Pancreas (tissue), 10 donors: ENCODE results near the gene PIK3AP1. TPM values are rescaled to one million over a fixed set of nuclear protein-coding genes. Genes with fewer than 3 reads are reported as not detected.

ENCODE experiments used
- ATAC-seq, 4 donors: fragments of 200-7000 bp; cut with Tn5 transposase; one replicate each; pipeline versions ENCODE4 v1.8.0 to v1.9.1; 2020; ENCODE audit warnings: mild to moderate bottlenecking in 4 of 4, moderate library complexity in 4 of 4
- DNase-seq, 6 donors: peaks; one replicate each; pipeline ENCODE4 v3.0.0-alpha.2; 2020
- FAIRE-seq: peaks from 2 replicates; lab custom pipeline; 2012; peaks lifted over from hg19 to GRCh38; lab: Jason Lieb, UNC
- H3K27ac ChIP-seq, 4 donors: fragments of 200-600 bp; sonication (generic); 1 replicate in 3 of 4; 2 replicates in 1 of 4; pipeline versions ENCODE4 v1.5.0 to v1.8.0; 2020
- H3K27me3 ChIP-seq, 4 donors: fragments of 200-600 bp; one replicate each; pipeline ENCODE4 v1.8.0; 2021
- H3K36me3 ChIP-seq, 3 donors: fragments of 200-600 bp; sonication (generic) in 1 of 3; one replicate each; pipeline versions ENCODE4 v1.5.0 to v1.8.0; 2020 to 2021
- H3K4me1 ChIP-seq, 3 donors: fragments of 200-600 bp; one replicate each; pipeline ENCODE4 v1.8.0; 2021
- H3K4me3 ChIP-seq, 4 donors: fragments of 200-600 bp; sonication (generic) in 2 of 4; one replicate each; pipeline versions ENCODE4 v1.5.0 to v1.8.0; 2020 to 2021
- H3K9me3 ChIP-seq, 4 donors: fragments of 200-600 bp; one replicate each; pipeline ENCODE4 v1.8.0; 2021
- WGBS, 2 donors: extraction: QIAGEN DNeasy Blood & Tissue Kit; methylation state at CpG; one replicate each; pipeline ENCODE4 v1.1.7; 2013; 5-methylcytosine and 5-hydroxymethylcytosine counted together
- intact Hi-C, 3 donors: fragments of 100-400 bp; cut with DNase I; formaldehyde crosslinking; loops; one replicate each; pipeline versions ENCODE4 v1.11.1 to v1.14.2; 2022
- polyA plus RNA-seq, 2 donors: library from polyadenylated mRNA; stranded (reverse); fragments of 200-250 nt; gene quantifications; one replicate each; pipeline ENCODE4 v1.2.3, GENCODE V29; 2013
- total RNA-seq, 6 donors: library from RNA; stranded (reverse); fragmentation: NEBNext Ultra II Directional in 4 of 6; extraction: Animal tissue kit (Norgen Biotek cat#: 25700) in 4 of 6; gene quantifications; one replicate each; pipeline versions ENCODE4 v1.2.1 to v1.2.4, GENCODE V29; 2021 to 2023
- TF ChIP-seq, protein P1 (sequence below), 4 donors: fragments of 200-600 bp; sonication (generic) in 3 of 4; IDR thresholded peaks; one replicate each; pipeline versions ENCODE4 v1.5.0 to v1.8.0; 2021; ENCODE audit warnings: antibody characterized with exemption in 4 of 4
- donor health status: healthy with polysubstance abuse.
- donor health status: DM: no; HTN: no; CAD: no; lungs with moderate emphysema.
- donor health status: DM: no; HTN: no; CAD: no.
- donor health status: control.
- donor health status: control.
- donor health status: Bipolar disorder and iron deficiency.
- donor health status: DM: yes; HTN: yes; CAD: no.
- donor health status: DM: no; HTN: no; CAD: no.
- donor health status: DM: no; HTN: no; CAD: no.
- donor health status: DM: yes; HTN: yes; CAD: no.

The PIK3AP1 gene
- total and polyA plus RNA-seq, 8 donors, result 15.0 to 71.0 (median 28.2) TPM

DNA sequence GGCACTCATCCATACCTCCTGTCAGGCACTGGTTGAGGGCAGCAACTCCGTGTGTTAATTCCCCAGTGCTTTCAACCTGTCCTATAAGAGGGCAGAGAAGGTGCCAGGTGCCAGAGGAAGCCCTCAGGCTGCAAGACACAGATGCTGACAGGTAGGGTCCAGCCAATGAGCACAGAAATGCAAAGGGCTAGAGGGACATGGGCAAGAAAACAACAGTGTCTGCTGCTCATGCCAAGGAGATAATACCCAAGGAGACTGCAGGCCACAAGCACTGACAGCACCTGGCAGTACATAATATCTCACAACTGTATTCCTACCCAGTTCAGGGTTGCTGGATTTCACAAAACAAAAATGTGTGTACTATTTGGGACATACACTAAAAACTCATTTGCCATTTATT, 95.1 kb downstream of the PIK3AP1 start:
- Histone ChIP-seq H3K4me1 (peaks cover 0 to 4% (median 4%) of the 10 kb centered on the region in 3 donors), H3K36me3 (peaks cover 0 to 25% (median 10%) of the 10 kb centered on the region in 3 donors), H3K9me3 (no peaks in the 10 kb centered on the region), H3K4me3 (no peak overlapping the region), H3K27me3 (no peaks in the 10 kb centered on the region), H3K27ac (no peak overlapping the region)
- FAIRE-seq (no peak), ATAC-seq (no peak), DNase-seq (no peak)
- 77 to 89% methylated on average over 1 of the region's 1 CpG for WGBS, 2 donors
- intact Hi-C loops, result no loop called here
- TF ChIP-seq, protein P1, sequence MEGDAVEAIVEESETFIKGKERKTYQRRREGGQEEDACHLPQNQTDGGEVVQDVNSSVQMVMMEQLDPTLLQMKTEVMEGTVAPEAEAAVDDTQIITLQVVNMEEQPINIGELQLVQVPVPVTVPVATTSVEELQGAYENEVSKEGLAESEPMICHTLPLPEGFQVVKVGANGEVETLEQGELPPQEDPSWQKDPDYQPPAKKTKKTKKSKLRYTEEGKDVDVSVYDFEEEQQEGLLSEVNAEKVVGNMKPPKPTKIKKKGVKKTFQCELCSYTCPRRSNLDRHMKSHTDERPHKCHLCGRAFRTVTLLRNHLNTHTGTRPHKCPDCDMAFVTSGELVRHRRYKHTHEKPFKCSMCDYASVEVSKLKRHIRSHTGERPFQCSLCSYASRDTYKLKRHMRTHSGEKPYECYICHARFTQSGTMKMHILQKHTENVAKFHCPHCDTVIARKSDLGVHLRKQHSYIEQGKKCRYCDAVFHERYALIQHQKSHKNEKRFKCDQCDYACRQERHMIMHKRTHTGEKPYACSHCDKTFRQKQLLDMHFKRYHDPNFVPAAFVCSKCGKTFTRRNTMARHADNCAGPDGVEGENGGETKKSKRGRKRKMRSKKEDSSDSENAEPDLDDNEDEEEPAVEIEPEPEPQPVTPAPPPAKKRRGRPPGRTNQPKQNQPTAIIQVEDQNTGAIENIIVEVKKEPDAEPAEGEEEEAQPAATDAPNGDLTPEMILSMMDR (IDR thresholded peaks at IDR 0.05), result no peak

DNA sequence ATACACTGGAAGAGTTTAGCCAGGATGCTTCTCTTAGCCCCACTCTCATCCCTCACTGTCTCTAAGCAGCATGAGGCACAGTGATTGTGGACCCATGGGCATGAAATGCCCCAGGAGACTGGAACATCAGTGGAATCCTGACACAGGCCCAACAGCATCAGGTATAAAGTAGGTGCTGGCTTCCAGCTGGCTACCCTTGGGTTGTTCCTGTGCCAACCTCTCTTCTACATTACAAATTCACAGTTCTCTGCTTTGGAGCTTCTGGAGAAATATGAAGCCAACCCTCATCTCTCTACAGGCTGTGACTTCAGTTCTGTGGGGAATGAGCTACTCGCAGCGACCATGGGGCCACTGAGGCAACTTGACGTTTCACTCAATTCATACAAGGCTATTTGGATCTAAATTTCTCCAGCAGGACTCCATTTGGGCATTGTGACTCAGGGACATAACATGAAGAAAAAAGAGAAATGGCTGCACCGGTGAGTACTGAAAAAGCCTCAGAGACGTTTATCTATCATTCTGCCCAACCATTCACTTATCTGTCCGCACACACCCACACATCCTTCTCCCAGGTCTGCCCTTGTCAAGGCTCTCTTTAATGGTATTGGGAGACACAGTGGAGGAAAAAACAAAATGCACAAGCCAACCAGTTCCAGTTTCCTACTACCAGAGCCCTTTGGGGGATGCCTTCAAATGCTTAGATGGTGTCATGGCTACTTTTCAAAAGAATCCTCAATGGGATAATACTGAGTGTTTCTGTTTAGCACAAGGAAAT, 98.1 kb downstream of the PIK3AP1 start:
- ATAC-seq (no peak), DNase-seq (no peak), FAIRE-seq (no peak)
- Histone ChIP-seq H3K27ac (no peak overlapping the region), H3K27me3 (no peaks in the 10 kb centered on the region), H3K36me3 (peaks cover 0 to 20% (median 14%) of the 10 kb centered on the region in 3 donors), H3K4me1 (peaks cover 19 to 20% (median 20%) of the 10 kb centered on the region in 3 donors), H3K9me3 (no peaks in the 10 kb centered on the region), H3K4me3 (no peak overlapping the region)
- intact Hi-C loops, result no loop called here
- TF ChIP-seq, protein P1 (IDR thresholded peaks at IDR 0.05), result no peak
- WGBS, 2 donors, result 79 to 80% methylated on average over 6 of the region's 6 CpGs

DNA sequence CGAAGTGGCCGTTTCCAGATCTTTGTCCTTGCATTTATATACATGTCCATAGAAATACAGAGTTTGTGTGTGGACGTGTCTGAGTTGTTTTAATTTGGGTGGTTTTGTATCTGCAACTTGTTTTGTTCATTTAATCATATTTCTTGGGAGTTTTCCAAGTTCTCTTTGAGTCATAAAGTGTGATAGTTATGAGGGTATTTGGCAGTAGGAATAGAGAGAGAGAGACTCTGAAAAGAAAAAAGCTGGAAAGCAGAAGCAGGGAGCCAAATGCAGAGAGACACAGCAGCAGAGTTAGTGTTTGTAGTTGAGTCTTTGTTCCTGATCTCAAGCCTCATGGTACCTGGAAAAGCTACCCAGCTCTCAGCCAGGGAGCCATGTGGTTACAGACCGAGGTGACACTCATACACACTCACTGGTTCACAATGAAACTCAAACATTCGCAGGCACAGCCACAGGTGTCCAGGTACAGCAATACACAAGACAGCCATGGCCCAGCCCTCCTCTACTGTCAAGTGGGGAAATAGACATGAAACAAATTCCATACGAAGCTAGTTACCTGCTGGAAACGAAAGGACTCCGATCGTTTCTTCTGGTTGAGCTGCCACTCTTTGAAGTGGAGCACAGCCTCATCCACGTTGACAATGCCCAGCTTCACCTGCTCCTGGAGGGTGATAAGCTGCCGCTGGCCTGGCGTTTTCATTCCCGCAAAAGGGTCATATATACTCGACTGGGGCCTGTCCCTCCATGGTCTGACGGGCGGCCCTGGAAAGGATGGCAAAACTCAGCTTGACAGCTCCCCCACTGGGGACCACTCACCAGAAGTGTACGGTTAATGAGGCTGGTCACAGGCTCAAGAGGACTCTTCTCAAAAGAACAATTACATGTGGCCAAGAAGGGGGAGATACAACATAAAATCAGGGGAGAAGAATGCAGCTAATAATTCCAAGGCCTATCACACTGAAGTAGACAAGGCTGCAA, 100.2 kb downstream of the PIK3AP1 start:
- Histone ChIP-seq H3K4me3 (no peak overlapping the region), H3K27ac (peak overlapping the region in 1 of 4 donors; percentile 54), H3K27me3 (no peaks in the 10 kb centered on the region), H3K36me3 (peaks cover 0 to 9% (median 0%) of the 10 kb centered on the region in 3 donors), H3K4me1 (peaks cover 19 to 20% (median 20%) of the 10 kb centered on the region in 3 donors), H3K9me3 (no peaks in the 10 kb centered on the region)
- 70 to 77% methylated on average over 17 of the region's 17 CpGs for WGBS, 2 donors
- TF ChIP-seq, protein P1 (IDR thresholded peaks at IDR 0.05), result no peak
- DNase-seq (no peak), FAIRE-seq (no peak), ATAC-seq (peak in 3 of 4 donors; percentile 14 to 33 (median 31))
- intact Hi-C loops, result no loop called here

DNA sequence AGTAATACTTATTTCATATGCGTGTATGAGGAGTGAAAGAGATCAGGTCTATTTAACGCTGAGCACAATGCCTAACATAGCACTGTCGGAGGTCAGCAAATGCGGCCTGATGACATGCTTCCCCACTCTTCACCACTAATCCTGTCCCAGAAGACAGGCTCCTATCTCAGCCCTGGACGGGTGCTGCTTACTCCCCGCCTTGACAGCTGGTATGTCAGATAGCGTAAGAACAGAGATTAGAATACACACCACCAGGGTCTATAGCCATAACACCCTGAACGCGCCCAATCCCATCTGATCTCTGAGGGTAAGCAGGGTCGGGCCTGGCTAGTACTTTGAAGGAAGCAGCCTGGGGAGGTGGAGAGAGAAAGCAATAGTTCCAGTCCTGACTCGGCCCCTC, 101.2 kb downstream of the PIK3AP1 start:
- TF ChIP-seq, protein P1 (IDR thresholded peaks at IDR 0.05), result no peak
- intact Hi-C loops, result no loop called here
- FAIRE-seq (no peak), ATAC-seq (peak; percentile 2 to 10 (median 6)), DNase-seq (no peak)
- Histone ChIP-seq H3K4me3 (no peak overlapping the region), H3K36me3 (peaks cover 0 to 9% (median 4%) of the 10 kb centered on the region in 3 donors), H3K27me3 (no peaks in the 10 kb centered on the region), H3K4me1 (peaks cover 19 to 20% (median 20%) of the 10 kb centered on the region in 3 donors), H3K9me3 (no peaks in the 10 kb centered on the region), H3K27ac (peak overlapping the region in 3 of 4 donors; percentile 38 to 61 (median 54))
- 63 to 66% methylated on average over 11 of the region's 11 CpGs for WGBS, 2 donors
